Caco-2 (cell line): ENCODE measurements around the gene CAMK1D. TPM values are rescaled to one million over a fixed set of nuclear protein-coding genes. Genes with fewer than 3 reads are reported as not detected.

Source experiments
- BruUV-seq: library from RNA; stranded (reverse); fragments of 400-500 nt; replicated peaks from 2 replicates; lab custom pipeline; 2021; lab: Mats Ljungman, UMichigan
- CTCF ChIA-PET: fragments of 300-600 bp; sonication (Branson Sonifier 250); formaldehyde crosslinking; loops from one replicate; lab custom pipeline; 2022; ENCODE audit warnings: antibody characterized with exemption; lab: Charles Lee
- POLR2A ChIA-PET: fragments of 300-600 bp; sonication (Branson Sonifier 250); formaldehyde crosslinking; loops from one replicate; lab custom pipeline; 2022; ENCODE audit warnings: antibody characterized with exemption; lab: Charles Lee
- DNase-seq, 2 experiments: peaks; one replicate each; pipeline versions ENCODE4 v3.0.0 to v3.0.0-alpha.2; 2020 to 2022
- H3K27me3 ChIP-seq: replicated peaks from 2 replicates; pipeline ENCODE4 v1.6.0; 2011; ENCODE audit warnings: low read length; ENCODE audit not compliant: control insufficient read depth, insufficient read depth
- H3K36me3 ChIP-seq: 2 replicates; pipeline ENCODE4 v1.5.1; 2011; ENCODE audit warnings: low read length; ENCODE audit not compliant: control insufficient read depth, insufficient read depth
- H3K4me1 ChIP-seq: fragments of 250-450 bp; sonication (Bioruptor Pico); 2 replicates; pipeline ENCODE4 v1.5.1; 2020; ENCODE audit warnings: mild to moderate bottlenecking
- H3K4me3 ChIP-seq: 2 replicates; pipeline ENCODE4 v1.5.1; 2011; ENCODE audit warnings: low read depth, mild to moderate bottlenecking, control low read depth, low read length
- H3K9me3 ChIP-seq: fragments of 250-450 bp; sonication (Bioruptor Pico); 2 replicates; pipeline ENCODE4 v1.5.1; 2020; ENCODE audit warnings: mild to moderate bottlenecking, moderate library complexity
- H3K27ac Mint-ChIP-seq: one replicate; pipeline ENCODE4 v1.8.0; 2022; ENCODE audit warnings: mixed read lengths; ENCODE audit not compliant: unreplicated experiment
- H3K27me3 Mint-ChIP-seq: one replicate; pipeline ENCODE4 v1.8.0; 2022; ENCODE audit warnings: mixed read lengths; ENCODE audit not compliant: insufficient read depth, unreplicated experiment
- H3K36me3 Mint-ChIP-seq: one replicate; pipeline ENCODE4 v1.8.0; 2022; ENCODE audit warnings: mild to moderate bottlenecking, mixed read lengths; ENCODE audit not compliant: insufficient read depth, unreplicated experiment
- H3K4me1 Mint-ChIP-seq: one replicate; pipeline ENCODE4 v1.8.0; 2022; ENCODE audit warnings: low read depth, mixed read lengths; ENCODE audit not compliant: unreplicated experiment
- H3K4me3 Mint-ChIP-seq: one replicate; pipeline ENCODE4 v1.8.0; 2022; ENCODE audit warnings: mild to moderate bottlenecking, moderate library complexity, mixed read lengths; ENCODE audit not compliant: unreplicated experiment
- H3K9me3 Mint-ChIP-seq: one replicate; pipeline ENCODE4 v1.8.0; 2022; ENCODE audit warnings: mixed read lengths; ENCODE audit not compliant: unreplicated experiment
- intact Hi-C: fragments of 100-400 bp; cut with micrococcal nuclease; formaldehyde crosslinking; loops from one replicate; pipeline ENCODE4 v1.10.0; 2022; ENCODE audit not compliant: unreplicated experiment
- total RNA-seq: library from RNA; stranded (reverse); gene quantifications from 2 replicates; pipeline ENCODE4 v1.2.3, GENCODE V29; 2022
- TF ChIP-seq, protein P1 (sequence below), 2 experiments: fragments of 200-600 bp in 1 of 2; IDR thresholded peaks; 1 replicate in 1 of 2; 2 replicates in 1 of 2; pipeline versions ENCODE4 v1.5.1 to v1.8.0; 2011 to 2022; ENCODE audit warnings: antibody characterized with exemption in 1 of 2, control low read depth in 1 of 2, inconsistent platforms in 1 of 2, low read depth in 1 of 2, low read length in 1 of 2, mild to moderate bottlenecking in 1 of 2, moderate library complexity in 1 of 2; ENCODE audit not compliant: insufficient read depth in 1 of 2, severe bottlenecking in 1 of 2, unreplicated experiment in 1 of 2

Gene CAMK1D
- total RNA-seq, 1 experiment from 2014 or later = 10.9 TPM

DNA sequence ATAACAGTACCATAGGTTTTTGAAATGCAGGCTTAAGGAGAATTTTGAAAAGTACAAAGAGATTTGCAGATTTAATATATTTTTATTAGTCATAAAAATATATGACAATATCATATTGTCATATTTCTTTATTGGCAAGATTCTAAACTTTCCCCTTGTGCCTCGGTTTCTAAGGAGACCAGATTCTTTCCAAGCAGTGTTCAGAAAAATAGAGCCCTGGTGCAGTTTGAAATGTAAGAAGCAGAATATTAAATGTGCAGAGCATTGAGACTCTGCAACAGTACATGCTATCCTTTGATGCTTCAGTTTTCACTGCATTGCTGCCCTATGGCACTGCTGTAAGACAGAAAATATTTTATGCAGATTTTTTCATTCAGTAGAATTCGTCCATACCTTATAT, 408.9 kb downstream of the CAMK1D start:
- Mint-ChIP-seq H3K4me3 (no peak overlapping the region), H3K9me3 (peaks cover 7% of the 10 kb centered on the region), H3K4me1 (peaks cover 6% of the 10 kb centered on the region), H3K27ac (no peak overlapping the region), H3K27me3 (no peaks in the 10 kb centered on the region), H3K36me3 (no peaks in the 10 kb centered on the region)
- TF ChIP-seq, protein P1, sequence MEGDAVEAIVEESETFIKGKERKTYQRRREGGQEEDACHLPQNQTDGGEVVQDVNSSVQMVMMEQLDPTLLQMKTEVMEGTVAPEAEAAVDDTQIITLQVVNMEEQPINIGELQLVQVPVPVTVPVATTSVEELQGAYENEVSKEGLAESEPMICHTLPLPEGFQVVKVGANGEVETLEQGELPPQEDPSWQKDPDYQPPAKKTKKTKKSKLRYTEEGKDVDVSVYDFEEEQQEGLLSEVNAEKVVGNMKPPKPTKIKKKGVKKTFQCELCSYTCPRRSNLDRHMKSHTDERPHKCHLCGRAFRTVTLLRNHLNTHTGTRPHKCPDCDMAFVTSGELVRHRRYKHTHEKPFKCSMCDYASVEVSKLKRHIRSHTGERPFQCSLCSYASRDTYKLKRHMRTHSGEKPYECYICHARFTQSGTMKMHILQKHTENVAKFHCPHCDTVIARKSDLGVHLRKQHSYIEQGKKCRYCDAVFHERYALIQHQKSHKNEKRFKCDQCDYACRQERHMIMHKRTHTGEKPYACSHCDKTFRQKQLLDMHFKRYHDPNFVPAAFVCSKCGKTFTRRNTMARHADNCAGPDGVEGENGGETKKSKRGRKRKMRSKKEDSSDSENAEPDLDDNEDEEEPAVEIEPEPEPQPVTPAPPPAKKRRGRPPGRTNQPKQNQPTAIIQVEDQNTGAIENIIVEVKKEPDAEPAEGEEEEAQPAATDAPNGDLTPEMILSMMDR (IDR thresholded peaks at IDR 0.05; ENCODE audit: insufficient read depth in 1 of 2, low read depth in 1 of 2, low read length in 1 of 2, severe bottlenecking in 1 of 2, unreplicated experiment in 1 of 2) = no peak
- no peak for DNase-seq
- ChIA-PET POLR2A (no interaction called here), CTCF (no interaction called here)
- H3K9me3 ChIP-seq = peaks cover 3% of the 10 kb centered on the region; the same call in 1 of the 2 replicates
- H3K4me1 ChIP-seq = no peaks in the 10 kb centered on the region
- BruUV-seq = no TSS peak
- intact Hi-C loops = no loop called here
- no peaks in the 10 kb centered on the region for H3K27me3 ChIP-seq
- no peaks in the 10 kb centered on the region for H3K36me3 ChIP-seq
- H3K4me3 ChIP-seq = no peak overlapping the region

GRCh38 chr10:12766223-12766622, 416.9 kb downstream of the CAMK1D start:
- intact Hi-C loops = no loop called here
- no peaks in the 10 kb centered on the region for H3K27me3 Mint-ChIP-seq
- TF ChIP-seq, protein P1 (IDR thresholded peaks at IDR 0.05; ENCODE audit: insufficient read depth in 1 of 2, low read depth in 1 of 2, low read length in 1 of 2, severe bottlenecking in 1 of 2, unreplicated experiment in 1 of 2) = no peak
- DNase-seq = no peak
- no peak overlapping the region for H3K4me3 Mint-ChIP-seq
- H3K4me3 ChIP-seq = no peak overlapping the region
- ChIA-PET CTCF (interaction anchor here (0.6 kb wide), 1 partner anchor 19 kb away, joined by 3 read pairs; no protein-coding TSS in a partner anchor), POLR2A (no interaction called here)
- H3K36me3 Mint-ChIP-seq = no peaks in the 10 kb centered on the region
- peaks cover 13% of the 10 kb centered on the region for H3K4me1 ChIP-seq
- no peaks in the 10 kb centered on the region for H3K27me3 ChIP-seq
- no peak overlapping the region for H3K27ac Mint-ChIP-seq
- H3K9me3 Mint-ChIP-seq = no peaks in the 10 kb centered on the region
- no TSS peak for BruUV-seq
- no peaks in the 10 kb centered on the region for H3K9me3 ChIP-seq
- peaks cover 18% of the 10 kb centered on the region for H3K4me1 Mint-ChIP-seq
- no peaks in the 10 kb centered on the region for H3K36me3 ChIP-seq

DNA sequence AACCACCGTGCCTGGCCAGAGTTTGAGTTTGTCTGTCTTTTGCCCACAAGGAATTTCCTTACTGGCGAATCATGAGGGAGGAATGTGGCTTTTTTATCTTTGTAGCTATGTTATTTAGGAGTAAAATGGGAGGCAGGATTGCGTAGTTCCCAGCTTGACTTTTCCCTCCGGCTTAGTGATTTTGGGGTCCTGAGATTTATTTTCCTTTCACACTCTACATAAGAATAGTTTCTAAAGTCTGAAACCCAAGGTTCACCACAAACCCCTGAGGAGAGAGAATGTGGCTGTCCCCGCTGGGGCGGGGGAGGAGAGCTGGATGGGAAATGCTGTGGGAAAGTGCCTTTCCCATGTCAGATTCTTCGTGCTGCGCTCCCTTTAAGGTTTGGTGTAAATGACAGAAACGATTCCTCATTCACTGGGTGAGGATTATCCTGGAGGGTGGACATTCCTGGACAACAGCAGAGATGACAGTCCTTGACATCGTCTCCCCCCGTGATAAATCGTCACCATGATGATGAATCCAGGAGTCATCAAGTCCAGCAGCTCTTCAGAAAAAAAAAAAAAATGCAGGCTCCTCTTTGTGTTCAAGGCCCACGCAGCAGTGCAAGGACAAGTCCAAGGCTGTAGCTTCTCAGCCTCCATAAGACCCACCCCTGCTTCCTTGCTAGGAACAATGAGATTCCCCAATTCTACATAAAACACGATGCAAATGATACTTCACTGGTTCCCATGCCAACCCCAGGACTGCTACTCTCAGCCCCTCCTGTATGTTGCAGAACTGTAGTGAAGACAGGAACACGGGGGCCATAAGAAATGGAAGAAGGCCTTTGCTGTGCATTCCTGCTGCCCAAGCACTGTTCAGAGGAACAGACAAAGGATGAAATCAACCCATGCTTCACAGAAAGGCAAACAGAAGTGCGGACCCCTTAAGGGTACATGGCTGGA, 419.1 kb downstream of the CAMK1D start:
- Mint-ChIP-seq H3K4me1 (peaks cover 18% of the 10 kb centered on the region), H3K4me3 (no peak overlapping the region), H3K36me3 (no peaks in the 10 kb centered on the region), H3K27me3 (no peaks in the 10 kb centered on the region), H3K27ac (peak overlapping the region; percentile 2), H3K9me3 (no peaks in the 10 kb centered on the region)
- H3K36me3 ChIP-seq = no peaks in the 10 kb centered on the region
- H3K4me3 ChIP-seq = no peak overlapping the region
- no peaks in the 10 kb centered on the region for H3K9me3 ChIP-seq
- DNase-seq = no peak
- no peaks in the 10 kb centered on the region for H3K27me3 ChIP-seq
- ChIA-PET CTCF (interaction anchor here (0.6 to 1.4 kb wide), 2 partner anchors 14 to 247 kb away, joined by 5 to 7 read pairs; no protein-coding TSS in a partner anchor), POLR2A (no interaction called here)
- H3K4me1 ChIP-seq = peaks cover 13% of the 10 kb centered on the region
- intact Hi-C loops = no loop called here
- TF ChIP-seq, protein P1 (IDR thresholded peaks at IDR 0.05; ENCODE audit: insufficient read depth in 1 of 2, low read depth in 1 of 2, low read length in 1 of 2, severe bottlenecking in 1 of 2, unreplicated experiment in 1 of 2) = no peak
- BruUV-seq = no TSS peak
